HFF-Myc (cell line): ENCODE data around the gene PRODH2.

ENCODE experiments used
- DNase-seq: peaks from one replicate; pipeline ENCODE4 v3.0.0-alpha.2; 2011; ENCODE audit warnings: low read depth; ENCODE audit errors: extremely low read depth
- H3K4me3 ChIP-seq: replicated peaks from 2 replicates; pipeline ENCODE4 v1.5.1; 2011; ENCODE audit warnings: low read depth, mild to moderate bottlenecking, control low read depth, low read length
- TF ChIP-seq, protein P1 (sequence below): IDR thresholded peaks from 2 replicates; pipeline ENCODE4 v1.5.1; 2012; ENCODE audit warnings: mild to moderate bottlenecking, low read depth, low read length, control low read depth; ENCODE audit errors: missing control alignments

Gene PRODH2

DNA sequence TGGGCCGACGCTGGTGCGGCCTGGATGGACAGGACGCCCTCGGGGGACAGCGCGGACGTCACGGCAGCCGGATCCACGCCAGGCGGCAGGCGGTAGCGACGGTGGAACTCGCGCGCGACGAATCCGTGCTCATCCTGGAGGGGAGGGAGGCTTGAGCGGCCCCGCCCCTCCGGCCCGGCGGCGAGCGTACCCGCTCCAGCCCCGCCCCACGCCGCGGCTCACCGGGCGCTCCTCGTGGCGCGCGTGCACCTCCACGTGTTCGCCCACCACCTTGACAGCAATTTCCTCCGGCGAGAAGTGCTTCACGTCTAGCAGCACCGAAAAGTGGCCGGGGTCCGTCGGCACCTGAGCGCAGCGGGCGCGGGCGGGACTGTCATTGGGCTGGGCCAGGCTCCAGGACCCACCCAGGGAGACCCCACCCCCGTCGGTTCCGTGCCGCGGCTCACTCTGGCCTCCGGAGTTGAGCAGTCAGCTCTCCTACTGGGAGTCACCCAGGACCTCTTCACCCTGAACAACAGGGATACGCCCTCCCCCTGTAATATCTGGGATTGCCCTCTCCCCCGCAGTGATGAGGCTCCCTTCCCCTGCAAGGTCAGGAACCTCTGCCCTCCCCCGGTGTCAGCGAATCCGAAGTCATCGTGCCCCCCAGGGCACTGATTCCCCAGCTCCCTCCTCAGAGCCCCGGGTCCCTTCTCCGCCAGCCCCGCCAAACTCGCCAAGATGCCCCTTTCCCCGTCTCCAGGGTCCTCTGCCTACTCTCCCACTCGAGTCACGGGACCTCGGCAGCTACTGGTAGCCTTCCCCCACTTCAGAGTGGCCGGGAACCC is 56.9 kb downstream of the PRODH2 start:
- DNase-seq, result no peak
- TF ChIP-seq, protein P1, sequence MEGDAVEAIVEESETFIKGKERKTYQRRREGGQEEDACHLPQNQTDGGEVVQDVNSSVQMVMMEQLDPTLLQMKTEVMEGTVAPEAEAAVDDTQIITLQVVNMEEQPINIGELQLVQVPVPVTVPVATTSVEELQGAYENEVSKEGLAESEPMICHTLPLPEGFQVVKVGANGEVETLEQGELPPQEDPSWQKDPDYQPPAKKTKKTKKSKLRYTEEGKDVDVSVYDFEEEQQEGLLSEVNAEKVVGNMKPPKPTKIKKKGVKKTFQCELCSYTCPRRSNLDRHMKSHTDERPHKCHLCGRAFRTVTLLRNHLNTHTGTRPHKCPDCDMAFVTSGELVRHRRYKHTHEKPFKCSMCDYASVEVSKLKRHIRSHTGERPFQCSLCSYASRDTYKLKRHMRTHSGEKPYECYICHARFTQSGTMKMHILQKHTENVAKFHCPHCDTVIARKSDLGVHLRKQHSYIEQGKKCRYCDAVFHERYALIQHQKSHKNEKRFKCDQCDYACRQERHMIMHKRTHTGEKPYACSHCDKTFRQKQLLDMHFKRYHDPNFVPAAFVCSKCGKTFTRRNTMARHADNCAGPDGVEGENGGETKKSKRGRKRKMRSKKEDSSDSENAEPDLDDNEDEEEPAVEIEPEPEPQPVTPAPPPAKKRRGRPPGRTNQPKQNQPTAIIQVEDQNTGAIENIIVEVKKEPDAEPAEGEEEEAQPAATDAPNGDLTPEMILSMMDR, result no peak
- H3K4me3 ChIP-seq, result peak overlapping the region; percentile 97

DNA sequence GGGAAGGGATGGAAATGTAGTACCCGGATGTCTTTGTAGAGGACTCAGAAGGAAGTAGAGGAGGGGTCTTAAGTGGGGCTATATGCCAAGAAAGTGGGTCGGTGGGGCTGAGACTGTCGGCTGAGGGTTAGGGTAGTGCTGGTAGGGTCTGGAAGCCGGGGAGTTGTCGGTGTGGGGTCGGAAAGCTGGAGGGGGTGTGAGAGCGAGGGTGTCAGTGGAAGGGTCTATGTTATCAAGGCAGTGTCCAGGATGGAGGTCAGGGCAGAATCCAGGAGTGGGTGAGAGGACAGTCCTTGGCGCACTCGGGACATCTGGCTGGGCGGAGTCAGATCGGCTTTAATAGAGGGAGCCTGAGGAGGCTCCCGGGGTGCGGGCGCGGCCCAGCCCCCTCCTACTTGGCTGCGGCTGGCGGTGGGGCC is 57.5 kb downstream of the PRODH2 start:
- DNase-seq, result no peak
- TF ChIP-seq, protein P1, result no peak
- H3K4me3 ChIP-seq, result peak overlapping the region; percentile 97

DNA sequence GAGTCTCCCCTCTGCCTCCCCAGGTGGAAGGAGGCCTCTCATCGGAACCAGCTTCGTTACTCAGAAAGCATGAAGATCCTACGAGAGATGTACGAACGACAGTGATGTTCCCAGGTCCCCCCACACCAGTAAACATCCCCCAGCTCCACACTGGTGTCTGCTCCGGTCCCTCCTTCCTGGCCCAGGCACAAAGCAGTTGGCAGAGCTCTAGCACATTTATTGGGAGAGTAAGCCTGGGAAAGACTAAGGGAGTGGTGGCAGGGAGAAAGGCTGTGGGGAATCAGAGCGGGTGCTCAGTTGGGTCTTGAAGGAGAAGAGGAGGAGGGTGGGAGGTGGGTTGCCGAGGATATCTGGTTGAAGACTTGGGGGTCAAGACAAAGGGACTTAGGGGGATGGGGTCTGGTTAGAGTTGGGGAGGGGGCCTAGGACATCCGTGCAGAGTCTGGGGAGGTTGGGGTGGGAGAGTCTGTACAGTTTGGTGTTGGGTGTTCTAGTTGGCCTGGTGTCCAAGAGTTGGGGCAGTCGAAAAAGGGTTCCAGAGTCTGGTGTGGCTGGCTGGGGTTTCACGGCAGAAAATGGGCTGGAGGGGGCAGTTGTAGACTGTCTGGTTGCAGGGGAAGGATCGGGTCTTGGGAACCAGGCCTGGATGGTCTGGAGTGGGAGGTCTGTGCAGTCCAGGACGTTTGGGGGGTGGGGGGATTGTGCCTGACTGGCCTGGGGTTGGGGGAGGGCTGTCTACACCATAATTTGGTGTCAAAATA is 58.1 kb downstream of the PRODH2 start:
- TF ChIP-seq, protein P1, result no peak
- no peak overlapping the region for H3K4me3 ChIP-seq
- DNase-seq, result no peak

DNA sequence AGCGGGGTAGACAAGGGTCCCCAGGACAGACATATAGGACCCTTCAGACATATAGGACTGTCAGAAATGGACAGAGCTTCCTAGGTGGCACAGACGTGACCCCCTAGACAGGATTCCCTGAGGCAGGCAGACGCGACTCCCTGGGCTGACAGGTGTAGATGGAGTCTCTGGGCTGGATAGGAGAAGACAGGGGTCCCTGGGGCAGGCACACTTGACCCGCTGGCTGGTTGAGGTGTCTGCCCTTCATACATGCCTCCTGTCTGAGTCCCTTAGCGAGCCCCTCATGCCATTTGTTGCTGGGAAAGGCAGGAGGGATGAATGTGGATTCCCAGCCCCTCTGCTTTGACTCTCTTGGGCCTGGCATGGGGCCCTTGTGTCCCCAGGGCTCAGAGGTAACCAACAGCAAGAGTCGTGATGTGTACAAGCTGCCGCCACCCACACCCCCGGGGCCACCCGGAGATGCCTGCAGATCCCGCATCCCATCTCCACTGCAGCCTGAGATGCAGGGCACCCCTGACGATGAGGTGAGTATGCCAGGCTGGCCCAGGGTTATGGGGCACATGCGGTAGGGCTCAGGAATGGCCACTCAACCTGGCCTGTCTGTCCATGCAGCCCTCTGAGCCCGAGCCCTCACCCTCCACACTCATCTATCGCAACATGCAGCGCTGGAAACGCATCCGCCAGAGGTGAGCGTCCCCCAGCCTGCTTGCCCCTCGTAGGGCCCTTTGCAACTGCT is 58.8 kb downstream of the PRODH2 start:
- no peak for DNase-seq
- TF ChIP-seq, protein P1, result no peak

DNA sequence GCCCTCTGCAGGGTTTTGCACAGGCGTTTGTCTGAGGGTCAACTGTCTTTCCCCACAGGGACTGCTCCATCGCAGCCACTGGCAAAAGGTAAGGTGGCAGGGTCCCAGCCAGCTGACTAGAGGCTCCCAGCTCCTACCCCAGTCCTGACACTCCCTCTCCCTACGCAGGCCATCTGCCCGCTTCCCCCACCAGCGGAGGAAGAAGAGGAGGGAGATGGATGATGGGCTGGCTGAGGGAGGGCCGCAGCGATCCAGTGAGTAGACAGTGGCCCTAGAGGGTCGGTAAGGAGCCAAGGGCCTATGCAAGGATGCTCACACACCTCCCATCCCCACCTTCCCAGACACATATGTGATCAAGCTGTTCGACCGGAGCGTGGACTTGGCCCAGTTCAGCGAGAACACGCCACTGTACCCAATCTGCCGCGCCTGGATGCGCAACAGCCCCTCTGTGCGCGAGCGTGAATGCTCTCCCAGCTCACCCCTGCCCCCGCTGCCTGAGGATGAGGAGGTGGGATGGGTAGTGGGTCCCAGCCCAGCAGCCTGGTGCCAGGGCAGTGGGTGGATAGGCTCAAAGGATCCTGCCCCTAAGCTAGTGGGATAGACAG is 59.8 kb downstream of the PRODH2 start:
- TF ChIP-seq, protein P1, result no peak
- DNase-seq, result no peak
- no peak overlapping the region for H3K4me3 ChIP-seq

More for the DNA sequence above, 58.8 kb downstream of the PRODH2 start:
- H3K4me3 ChIP-seq, result no peak overlapping the region
